Urothelium cell line (cell line): ENCODE results near the gene GRK4.

ENCODE experiments used
- DNase-seq: peaks from one replicate; pipeline ENCODE4 v3.0.0; 2011; ENCODE audit warnings: low spot score, mixed read lengths
- FAIRE-seq: peaks from 2 replicates; lab custom pipeline; 2011; peaks lifted over from hg19 to GRCh38; lab: Jason Lieb, UNC

GRK4 gene

GRCh38 chr4:3085948-3086670, 122.7 kb downstream of the GRK4 start:
- no peak for FAIRE-seq

GRCh38 chr4:3087115-3087797, 123.9 kb downstream of the GRK4 start:
- no peak for FAIRE-seq
- DNase-seq, result no peak

More at GRCh38 chr4:3085948-3086670, 122.7 kb downstream of the GRK4 start:
- no peak for DNase-seq
